CD14-positive monocyte (primary cell): ENCODE measurements around the gene SERPINA12. TPM values are rescaled to one million over a fixed set of nuclear protein-coding genes. Genes with fewer than 3 reads are reported as not detected.
A peak's percentile ranks its signal among the peaks of the same experiment; 100 is the strongest.

Experiments used
- DNase-seq, 3 donors: peaks; one replicate each; pipeline ENCODE4 v3.0.0-alpha.2; 2011 to 2022
- H2AFZ ChIP-seq: 2 replicates; pipeline ENCODE4 v1.6.0; 2012; ENCODE audit warnings: mild to moderate bottlenecking, low read depth, low read length, inconsistent platforms; ENCODE audit not compliant: insufficient read depth, poor library complexity, severe bottlenecking
- H3K27ac ChIP-seq, 2 donors: 1 replicate in 1 of 2; 2 replicates in 1 of 2; pipeline ENCODE4 v1.5.1; 2012 to 2013; ENCODE audit warnings: low read length in 2 of 2, control low read depth in 1 of 2, inconsistent platforms in 1 of 2, low read depth in 1 of 2, mild to moderate bottlenecking in 1 of 2
- H3K27me3 ChIP-seq, 2 donors: one replicate each; pipeline versions ENCODE4 v1.6.0 to v1.6.1; 2011 to 2013; ENCODE audit warnings: low read length in 2 of 2; ENCODE audit not compliant: control insufficient read depth in 2 of 2, insufficient read depth in 2 of 2
- H3K36me3 ChIP-seq, 2 donors: replicated peaks in 1 of 2; 1 replicate in 1 of 2; 2 replicates in 1 of 2; pipeline versions ENCODE4 v1.5.1 to v1.6.1; 2012 to 2013; ENCODE audit warnings: low read length in 2 of 2, control low read depth in 1 of 2, inconsistent platforms in 1 of 2, mild to moderate bottlenecking in 1 of 2; ENCODE audit not compliant: insufficient read depth in 2 of 2, control insufficient read depth in 1 of 2
- H3K4me1 ChIP-seq, 2 donors: 1 replicate in 1 of 2; 2 replicates in 1 of 2; pipeline versions ENCODE4 v1.5.1 to v1.6.1; 2012 to 2013; ENCODE audit warnings: low read length in 2 of 2, control low read depth in 1 of 2, inconsistent platforms in 1 of 2, mild to moderate bottlenecking in 1 of 2, moderate library complexity in 1 of 2; ENCODE audit not compliant: insufficient read depth in 2 of 2, control insufficient read depth in 1 of 2
- H3K4me2 ChIP-seq: replicated peaks from 2 replicates; pipeline ENCODE3; 2012; ENCODE audit warnings: low read length, moderate library complexity, mild to moderate bottlenecking; ENCODE audit not compliant: poor library complexity, severe bottlenecking; ENCODE audit errors: extremely low read depth
- H3K4me3 ChIP-seq, 3 experiments: fragments of 200-600 bp in 1 of 3; sonication (generic) in 1 of 3; replicated peaks in 1 of 3; 1 replicate in 2 of 3; 2 replicates in 1 of 3; pipeline ENCODE4 v1.5.1; 2011 to 2013; ENCODE audit warnings: low read length in 3 of 3, mild to moderate bottlenecking in 3 of 3, control low read depth in 2 of 3, low read depth in 2 of 3, inconsistent platforms in 1 of 3, moderate library complexity in 1 of 3
- H3K79me2 ChIP-seq: 2 replicates; pipeline ENCODE4 v1.6.0; 2012; ENCODE audit warnings: mild to moderate bottlenecking, control low read depth, inconsistent platforms, low read length, moderate library complexity; ENCODE audit not compliant: insufficient read depth
- H3K9ac ChIP-seq: 2 replicates; pipeline ENCODE4 v1.6.0; 2017; ENCODE audit warnings: low read length, mild to moderate bottlenecking; ENCODE audit not compliant: insufficient read depth, poor library complexity, severe bottlenecking
- H3K9me3 ChIP-seq, 2 donors: replicated peaks in 1 of 2; 1 replicate in 1 of 2; 2 replicates in 1 of 2; pipeline versions ENCODE4 v1.5.1 to v1.6.1; 2012 to 2013; ENCODE audit warnings: low read length in 2 of 2, control low read depth in 1 of 2; ENCODE audit not compliant: control insufficient read depth in 1 of 2, insufficient read depth in 1 of 2
- H4K20me1 ChIP-seq: 2 replicates; pipeline ENCODE4 v1.6.0; 2012; ENCODE audit warnings: mild to moderate bottlenecking, low read length, control low read depth, moderate library complexity; ENCODE audit not compliant: insufficient read depth
- H3K27ac Mint-ChIP-seq, 7 donors: one replicate each; pipeline ENCODE4 v1.8.0; 2020; ENCODE audit warnings: mild to moderate bottlenecking in 7 of 7, mixed read lengths in 7 of 7, moderate library complexity in 6 of 7, inconsistent platforms in 2 of 7
- H3K27me3 Mint-ChIP-seq, 3 donors: one replicate each; pipeline ENCODE4 v1.8.0; 2021 to 2022; ENCODE audit warnings: low read depth in 3 of 3, mild to moderate bottlenecking in 3 of 3, mixed read lengths in 3 of 3, moderate library complexity in 3 of 3, inconsistent platforms in 1 of 3
- H3K36me3 Mint-ChIP-seq, 2 donors: one replicate each; pipeline ENCODE4 v1.8.0; 2020; ENCODE audit warnings: mixed read lengths in 2 of 2, inconsistent platforms in 1 of 2, mild to moderate bottlenecking in 1 of 2
- H3K4me1 Mint-ChIP-seq: one replicate; pipeline ENCODE4 v1.8.0; 2020; ENCODE audit warnings: mild to moderate bottlenecking, mixed read lengths
- H3K4me3 Mint-ChIP-seq, 2 donors: one replicate each; pipeline ENCODE4 v1.8.0; 2020; ENCODE audit warnings: mild to moderate bottlenecking in 2 of 2, mixed read lengths in 2 of 2, moderate library complexity in 1 of 2
- H3K9me3 Mint-ChIP-seq, 7 donors: one replicate each; pipeline ENCODE4 v1.8.0; 2020 to 2022; ENCODE audit warnings: mixed read lengths in 7 of 7, mild to moderate bottlenecking in 6 of 7, moderate library complexity in 6 of 7, inconsistent platforms in 2 of 7
- CTCF ChIP-seq: fragments of 200-600 bp; IDR thresholded peaks from one replicate; pipeline ENCODE4 v1.8.0; 2022; ENCODE audit warnings: antibody characterized with exemption, mild to moderate bottlenecking
- WGBS: methylation state at CpG from one replicate; pipeline ENCODE4 v1.1.5; 2013; ENCODE audit warnings: missing lambda C conversion rate; ENCODE audit not compliant: insufficient coverage; 5-methylcytosine and 5-hydroxymethylcytosine counted together
- intact Hi-C, 2 donors: fragments of 100-400 bp; cut with micrococcal nuclease; formaldehyde crosslinking; loops; one replicate each; pipeline versions ENCODE4 v1.15.0 to v1.15.1; 2023
- polyA plus RNA-seq, 3 donors: library from polyadenylated mRNA; depleted of rRNA in 1 of 3; unstranded in 2 of 3; stranded (reverse) in 1 of 3; fragments of 300-500 nt in 2 of 3; fragments of >200 nt in 1 of 3; fragmentation: Illumina TruSeq in 2 of 3; gene quantifications; 1 replicate in 2 of 3; 2 replicates in 1 of 3; pipeline ENCODE4 v1.2.3, GENCODE V29; 2012 to 2021

SERPINA12 gene
- polyA plus RNA-seq, 3 donors: not detected

GRCh38 chr14:94458558-94459205 is 50.6 kb downstream of the SERPINA12 start:
- TF ChIP-seq CTCF: no peak
- Histone ChIP-seq H3K4me3 (no peak overlapping the region), H3K27ac (no peak overlapping the region), H3K36me3 (no peaks in the 10 kb centered on the region), H3K4me2 (no peak overlapping the region), H4K20me1 (no peaks in the 10 kb centered on the region), H3K9me3 (no peaks in the 10 kb centered on the region), H3K79me2 (no peaks in the 10 kb centered on the region), H3K9ac (no peak overlapping the region), H2AFZ (no peak overlapping the region), H3K4me1 (no peaks in the 10 kb centered on the region), H3K27me3 (peaks cover 0 to 2% of the 10 kb centered on the region in 2 donors)
- H3K27me3 Mint-ChIP-seq: peaks cover 5 to 13% (median 9%) of the 10 kb centered on the region in 3 donors
- H3K4me1 Mint-ChIP-seq: no peaks in the 10 kb centered on the region
- no peak overlapping the region for H3K27ac Mint-ChIP-seq
- no peak overlapping the region for H3K4me3 Mint-ChIP-seq
- H3K36me3 Mint-ChIP-seq: no peaks in the 10 kb centered on the region
- intact Hi-C loops: no loop called here
- peaks cover 0 to 15% (median 12%) of the 10 kb centered on the region in 7 donors for H3K9me3 Mint-ChIP-seq
- no peak for DNase-seq
- WGBS: no CpG with 5 or more reads among the region's 2 CpGs

- no peaks in the 10 kb centered on the region for H3K36me3 Mint-ChIP-seq
- H3K9me3 Mint-ChIP-seq: peaks cover 0 to 15% (median 11%) of the 10 kb centered on the region in 7 donors
- Histone ChIP-seq H3K9ac (no peak overlapping the region), H3K4me2 (no peak overlapping the region), H3K27me3 (peaks cover 0 to 2% of the 10 kb centered on the region in 2 donors), H3K4me1 (no peaks in the 10 kb centered on the region), H4K20me1 (no peaks in the 10 kb centered on the region), H3K27ac (no peak overlapping the region), H3K4me3 (no peak overlapping the region), H2AFZ (no peak overlapping the region), H3K9me3 (no peaks in the 10 kb centered on the region), H3K36me3 (no peaks in the 10 kb centered on the region), H3K79me2 (no peaks in the 10 kb centered on the region)
- H3K4me3 Mint-ChIP-seq: no peak overlapping the region
- H3K27me3 Mint-ChIP-seq: peaks cover 5 to 12% (median 11%) of the 10 kb centered on the region in 3 donors
- no peak for DNase-seq
- intact Hi-C loops: no loop called here
- H3K27ac Mint-ChIP-seq: peak overlapping the region in 1 of 7 donors; percentile 24
- no peaks in the 10 kb centered on the region for H3K4me1 Mint-ChIP-seq
- no CpG with 5 or more reads among the region's 1 CpG for WGBS
- no peak for TF ChIP-seq CTCF
Measured at GRCh38 chr14:94458096-94458495, 51.2 kb downstream of the SERPINA12 start.
